ENCODE data around the gene ZNF277. TPM values are rescaled to one million over a fixed set of nuclear protein-coding genes. Genes with fewer than 3 reads are reported as not detected.

Gene ZNF277
- total and polyA plus RNA-seq, 4 donors, result 7.8 to 23.5 (median 14.5) TPM

- H3K27me3 ChIP-seq (ENCODE audit: control insufficient read depth in 4 of 4, insufficient read depth in 4 of 4, low read length in 3 of 4), result no peaks in the 10 kb centered on the region
- no peak for DNase-seq (ENCODE audit: low spot score)
- no peak overlapping the region for H3K4me3 ChIP-seq (ENCODE audit: low read depth in 1 of 3, low read length in 3 of 3)
- WGBS, result 87% methylated on average over 8 of the region's 8 CpGs
- H3K36me3 ChIP-seq (ENCODE audit: control insufficient read depth in 4 of 4, insufficient read depth in 3 of 4, low read depth in 1 of 4, low read length in 3 of 4), result peaks cover 5 to 22% (median 16%) of the 10 kb centered on the region in 4 donors
- H3K4me1 ChIP-seq (ENCODE audit: control insufficient read depth in 4 of 4, insufficient read depth in 4 of 4, low read length in 3 of 4), result no peaks in the 10 kb centered on the region
- H3K9me3 ChIP-seq (ENCODE audit: control insufficient read depth in 4 of 4, low read length in 3 of 4), result no peaks in the 10 kb centered on the region
- TF ChIP-seq MAX (IDR thresholded peaks at IDR 0.05) (no peak), FOXA2 (IDR thresholded peaks at IDR 0.05) (no peak), TAF1 (conservative IDR thresholded peaks at IDR 0.05) (no peak), CTCF (IDR thresholded peaks at IDR 0.05; ENCODE audit: low read depth, low read length, missing input control) (no peak), HNF4A (conservative IDR thresholded peaks at IDR 0.05) (no peak), FOXA1 (IDR thresholded peaks at IDR 0.05) (no peak)
- no peak overlapping the region for H3K27ac ChIP-seq (ENCODE audit: low read depth in 1 of 2, low read length in 2 of 2)
- H3K9ac ChIP-seq (ENCODE audit: low read depth in 1 of 2, low read length in 2 of 2), result no peak overlapping the region
Measured at GRCh38 chr7:112336936-112337576, 130.6 kb downstream of the ZNF277 start.

GRCh38 chr7:112337892-112338291, 131.4 kb downstream of the ZNF277 start:
- no peaks in the 10 kb centered on the region for H3K27me3 ChIP-seq (ENCODE audit: control insufficient read depth in 4 of 4, insufficient read depth in 4 of 4, low read length in 3 of 4)
- H3K36me3 ChIP-seq (ENCODE audit: control insufficient read depth in 4 of 4, insufficient read depth in 3 of 4, low read depth in 1 of 4, low read length in 3 of 4), result peaks cover 5 to 30% (median 25%) of the 10 kb centered on the region in 4 donors
- 93% methylated on average over 2 of the region's 2 CpGs for WGBS
- no peak overlapping the region for H3K4me3 ChIP-seq (ENCODE audit: low read depth in 1 of 3, low read length in 3 of 3)
- no peak overlapping the region for H3K9ac ChIP-seq (ENCODE audit: low read depth in 1 of 2, low read length in 2 of 2)
- H3K27ac ChIP-seq (ENCODE audit: low read depth in 1 of 2, low read length in 2 of 2), result no peak overlapping the region
- H3K4me1 ChIP-seq (ENCODE audit: control insufficient read depth in 4 of 4, insufficient read depth in 4 of 4, low read length in 3 of 4), result no peaks in the 10 kb centered on the region
- DNase-seq (ENCODE audit: low spot score), result no peak
- no peaks in the 10 kb centered on the region for H3K9me3 ChIP-seq (ENCODE audit: control insufficient read depth in 4 of 4, low read length in 3 of 4)
- TF ChIP-seq EGR1 (IDR thresholded peaks at IDR 0.05; ENCODE audit: low read depth in 2 of 2) (no peak), JUND (IDR thresholded peaks at IDR 0.05) (no peak), SP1 (IDR thresholded peaks at IDR 0.05) (no peak), ZBTB33 (IDR thresholded peaks at IDR 0.05) (no peak), YY1 (IDR thresholded peaks at IDR 0.05) (no peak), GABPA (IDR thresholded peaks at IDR 0.05 in 1 of 2, conservative IDR thresholded peaks at IDR 0.05 in 1 of 2) (no peak), HNF4G (IDR thresholded peaks at IDR 0.05) (no peak), CTCF (IDR thresholded peaks at IDR 0.05; ENCODE audit: low read depth, low read length, missing input control) (no peak), FOXA2 (IDR thresholded peaks at IDR 0.05) (no peak), RXRA (IDR thresholded peaks at IDR 0.05) (no peak), TAF1 (conservative IDR thresholded peaks at IDR 0.05) (no peak), FOXA1 (IDR thresholded peaks at IDR 0.05) (no peak), NR2F2 (IDR thresholded peaks at IDR 0.05) (no peak), HNF4A (conservative IDR thresholded peaks at IDR 0.05) (no peak), REST (IDR thresholded peaks at IDR 0.05) (no peak), RAD21 (IDR thresholded peaks at IDR 0.05) (no peak)
